CD4-positive, alpha-beta T cell (primary cell): ENCODE measurements around the gene PHF11. TPM values are rescaled to one million over a fixed set of nuclear protein-coding genes. Genes with fewer than 3 reads are reported as not detected.
A peak's percentile ranks its signal among the peaks of the same experiment; 100 is the strongest.

Experiments used
- ATAC-seq: fragments of 200-7000 bp; cut with Tn5 transposase; one replicate; pipeline ENCODE4 v1.10.0; 2022; ENCODE audit warnings: mild to moderate bottlenecking; ENCODE audit not compliant: poor library complexity
- CTCF ChIA-PET: fragments of 350-600 bp; sonication (Branson Sonifier 250); formaldehyde crosslinking; loops from one replicate; lab custom pipeline; 2021; ENCODE audit warnings: antibody characterized with exemption, inconsistent platforms; lab: Charles Lee
- POLR2A ChIA-PET: fragments of 350-600 bp; sonication (Branson Sonifier 250); formaldehyde crosslinking; loops from one replicate; lab custom pipeline; 2021; ENCODE audit warnings: antibody characterized with exemption, inconsistent platforms; lab: Charles Lee
- DNase-seq, 14 experiments: peaks; one replicate each; pipeline ENCODE4 v3.0.0-alpha.2; 2013 to 2020; ENCODE audit warnings: mixed read lengths in 2 of 14
- H3K27ac ChIP-seq, 2 donors: one replicate each; pipeline versions ENCODE4 v1.5.1 to v1.7.0; 2013; ENCODE audit warnings: low read length in 2 of 2, low read depth in 1 of 2, mild to moderate bottlenecking in 1 of 2
- H3K27me3 ChIP-seq, 2 experiments: 1 replicate in 1 of 2; 2 replicates in 1 of 2; pipeline versions ENCODE4 v1.6.1 to v1.7.0; 2013; ENCODE audit warnings: low read length in 2 of 2, control low read depth in 1 of 2, mild to moderate bottlenecking in 1 of 2, moderate library complexity in 1 of 2; ENCODE audit not compliant: insufficient read depth in 2 of 2, control insufficient read depth in 1 of 2
- H3K36me3 ChIP-seq: one replicate; pipeline ENCODE4 v1.6.1; 2013; ENCODE audit warnings: low read length, control low read depth; ENCODE audit not compliant: insufficient read depth
- H3K4me1 ChIP-seq: one replicate; pipeline ENCODE4 v1.6.1; 2013; ENCODE audit warnings: low read length, control low read depth; ENCODE audit not compliant: insufficient read depth
- H3K4me3 ChIP-seq: one replicate; pipeline ENCODE4 v1.5.1; 2013; ENCODE audit warnings: mild to moderate bottlenecking, low read length, moderate library complexity
- H3K9me3 ChIP-seq, 2 experiments: 1 replicate in 1 of 2; 2 replicates in 1 of 2; pipeline versions ENCODE4 v1.6.1 to v1.7.0; 2013; ENCODE audit warnings: low read length in 2 of 2, mild to moderate bottlenecking in 2 of 2, control low read depth in 1 of 2, moderate library complexity in 1 of 2; ENCODE audit not compliant: control insufficient read depth in 1 of 2, insufficient read depth in 1 of 2
- H3K27ac Mint-ChIP-seq: one replicate; pipeline ENCODE4 v1.8.0; 2020; ENCODE audit warnings: mixed read lengths
- H3K27me3 Mint-ChIP-seq: one replicate; pipeline ENCODE4 v1.8.0; 2021; ENCODE audit warnings: mixed read lengths
- H3K36me3 Mint-ChIP-seq: one replicate; pipeline ENCODE4 v1.8.0; 2021; ENCODE audit warnings: low read depth, mixed read lengths
- H3K4me1 Mint-ChIP-seq: one replicate; pipeline ENCODE4 v1.8.0; 2021; ENCODE audit warnings: low read depth, mixed read lengths
- H3K4me3 Mint-ChIP-seq: one replicate; pipeline ENCODE4 v1.8.0; 2020; ENCODE audit warnings: mild to moderate bottlenecking, mixed read lengths
- H3K9me3 Mint-ChIP-seq: one replicate; pipeline ENCODE4 v1.8.0; 2020; ENCODE audit warnings: mixed read lengths
- intact Hi-C, 2 experiments: fragments of 100-400 bp; cut with DNase I in 1 of 2; cut with micrococcal nuclease in 1 of 2; formaldehyde crosslinking; loops; one replicate each; pipeline versions ENCODE4 v1.15.1 to v1.9.0; 2023 to 2025; cut with DNase I, micrococcal nuclease
- total RNA-seq, 174 experiments: library from RNA in 2 of 174; stranded (reverse) in 2 of 174; gene quantifications; one replicate each; pipeline ENCODE4 v1.2.3 and lab custom pipeline; 2021 to 2026
- TF ChIP-seq, protein P1 (sequence below): fragments of 200-600 bp; IDR thresholded peaks from one replicate; pipeline ENCODE4 v1.8.0; 2022; ENCODE audit warnings: antibody characterized with exemption, mild to moderate bottlenecking

PHF11 gene
- total RNA-seq, 2 experiments from 2014 or later, result 105 TPM

DNA sequence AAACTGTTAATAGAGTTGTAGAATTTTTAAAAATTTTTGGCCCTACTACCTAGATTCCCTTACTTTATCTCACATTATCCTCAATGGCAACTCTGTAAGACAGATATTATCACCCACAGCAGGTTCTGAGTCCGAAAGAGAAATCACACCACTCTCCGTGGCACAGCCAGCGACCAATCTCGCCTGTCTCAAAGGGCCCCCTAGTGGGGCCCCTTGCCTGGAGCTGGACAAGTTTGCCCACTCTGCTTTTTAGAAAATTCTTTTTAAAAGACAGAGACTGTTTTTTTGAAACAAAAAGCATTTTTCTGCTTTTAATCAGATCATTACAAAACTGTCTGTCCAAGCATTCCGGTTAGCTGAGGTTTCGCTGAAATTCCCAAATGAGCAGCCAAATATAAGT is 21.7 kb downstream of the PHF11 start:
- DNase-seq, result peak in 4 of 14 experiments; percentile 16 to 36 (median 27)
- peaks cover 8% of the 10 kb centered on the region for H3K4me1 Mint-ChIP-seq
- ATAC-seq, result no peak
- no peak overlapping the region for H3K4me3 Mint-ChIP-seq
- peaks cover 91% of the 10 kb centered on the region for H3K36me3 Mint-ChIP-seq
- Histone ChIP-seq H3K27me3 (no peaks in the 10 kb centered on the region), H3K9me3 (no peaks in the 10 kb centered on the region), H3K4me3 (no peak overlapping the region), H3K36me3 (peaks cover 78% of the 10 kb centered on the region), H3K4me1 (no peaks in the 10 kb centered on the region), H3K27ac (no peak overlapping the region)
- ChIA-PET POLR2A (no interaction called here), CTCF (no interaction called here)
- H3K9me3 Mint-ChIP-seq, result no peaks in the 10 kb centered on the region
- TF ChIP-seq, protein P1, sequence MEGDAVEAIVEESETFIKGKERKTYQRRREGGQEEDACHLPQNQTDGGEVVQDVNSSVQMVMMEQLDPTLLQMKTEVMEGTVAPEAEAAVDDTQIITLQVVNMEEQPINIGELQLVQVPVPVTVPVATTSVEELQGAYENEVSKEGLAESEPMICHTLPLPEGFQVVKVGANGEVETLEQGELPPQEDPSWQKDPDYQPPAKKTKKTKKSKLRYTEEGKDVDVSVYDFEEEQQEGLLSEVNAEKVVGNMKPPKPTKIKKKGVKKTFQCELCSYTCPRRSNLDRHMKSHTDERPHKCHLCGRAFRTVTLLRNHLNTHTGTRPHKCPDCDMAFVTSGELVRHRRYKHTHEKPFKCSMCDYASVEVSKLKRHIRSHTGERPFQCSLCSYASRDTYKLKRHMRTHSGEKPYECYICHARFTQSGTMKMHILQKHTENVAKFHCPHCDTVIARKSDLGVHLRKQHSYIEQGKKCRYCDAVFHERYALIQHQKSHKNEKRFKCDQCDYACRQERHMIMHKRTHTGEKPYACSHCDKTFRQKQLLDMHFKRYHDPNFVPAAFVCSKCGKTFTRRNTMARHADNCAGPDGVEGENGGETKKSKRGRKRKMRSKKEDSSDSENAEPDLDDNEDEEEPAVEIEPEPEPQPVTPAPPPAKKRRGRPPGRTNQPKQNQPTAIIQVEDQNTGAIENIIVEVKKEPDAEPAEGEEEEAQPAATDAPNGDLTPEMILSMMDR, result peak; percentile 23
- intact Hi-C loops, result no loop called here
- H3K27me3 Mint-ChIP-seq, result no peaks in the 10 kb centered on the region
- H3K27ac Mint-ChIP-seq, result peak overlapping the region; percentile 50

DNA sequence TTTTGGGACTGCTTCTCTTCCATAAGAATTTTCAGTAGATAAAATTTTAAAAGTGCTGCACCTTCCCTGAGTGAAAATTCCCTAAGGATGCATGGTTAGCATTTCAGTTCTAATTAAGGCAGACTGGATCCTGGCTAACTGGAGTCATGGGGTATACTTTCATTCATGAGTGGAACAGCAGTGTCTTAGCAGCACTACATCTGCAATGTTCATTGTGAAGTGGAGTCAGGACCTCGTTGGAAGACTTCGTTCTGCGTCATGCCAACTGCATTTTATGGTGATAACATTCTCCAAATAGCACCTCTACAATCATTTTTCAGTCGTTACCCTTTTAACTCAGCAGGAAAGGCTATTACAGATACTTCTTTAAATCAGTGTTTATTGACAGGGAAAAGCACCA is 25.5 kb downstream of the PHF11 start:
- no peak overlapping the region for H3K4me3 ChIP-seq
- no peak overlapping the region for H3K4me3 Mint-ChIP-seq
- DNase-seq (no peak), ATAC-seq (no peak)
- TF ChIP-seq, protein P1, result no peak
- peaks cover 58% of the 10 kb centered on the region for H3K36me3 ChIP-seq
- no peaks in the 10 kb centered on the region for H3K9me3 Mint-ChIP-seq
- H3K36me3 Mint-ChIP-seq, result peaks cover 84% of the 10 kb centered on the region
- no peaks in the 10 kb centered on the region for H3K4me1 ChIP-seq
- POLR2A ChIA-PET, result no interaction called here
- CTCF ChIA-PET, result no interaction called here
- intact Hi-C loops, result no loop called here
- H3K9me3 ChIP-seq, result no peaks in the 10 kb centered on the region
- H3K4me1 Mint-ChIP-seq, result peaks cover 10% of the 10 kb centered on the region
- no peaks in the 10 kb centered on the region for H3K27me3 Mint-ChIP-seq
- no peaks in the 10 kb centered on the region for H3K27me3 ChIP-seq
- H3K27ac ChIP-seq, result no peak overlapping the region
- H3K27ac Mint-ChIP-seq, result no peak overlapping the region

DNA sequence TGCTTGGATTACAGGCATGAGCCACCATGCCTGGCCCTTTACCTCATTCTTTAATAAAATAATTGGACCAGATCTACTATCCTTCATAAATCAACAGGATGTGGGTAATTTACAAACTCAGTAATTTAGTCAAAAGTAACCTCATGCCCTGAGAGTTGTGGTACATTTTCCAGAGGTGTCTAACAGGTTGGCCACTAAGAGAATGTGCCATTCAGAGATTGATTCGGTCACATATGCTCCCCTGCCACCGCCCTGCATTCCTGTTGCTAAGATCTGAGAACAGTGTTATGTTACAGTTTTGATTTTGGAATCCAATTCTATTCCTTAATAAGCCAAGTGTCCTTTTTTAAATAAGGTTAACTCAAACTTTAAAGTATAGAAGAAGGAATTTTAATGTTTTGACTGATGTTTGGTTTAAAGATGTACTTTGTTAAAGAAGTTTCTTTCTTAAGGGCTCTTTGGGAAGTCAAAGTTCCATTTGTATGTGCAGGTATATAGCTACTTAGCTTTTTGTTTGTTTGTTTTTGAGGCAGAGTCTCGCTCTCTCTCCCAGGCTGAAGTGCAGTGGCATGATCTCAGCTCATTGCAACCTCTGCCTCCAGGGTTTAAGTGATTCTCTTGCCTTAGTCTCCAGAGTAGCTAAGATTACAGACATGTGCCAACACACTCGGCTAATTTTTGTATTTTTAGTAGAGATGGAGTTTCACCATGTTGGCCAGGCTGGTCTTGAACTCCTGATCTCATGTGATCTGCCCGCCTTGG is 29.2 kb downstream of the PHF11 start:
- H3K27ac Mint-ChIP-seq, result peak overlapping the region; percentile 18
- Histone ChIP-seq H3K27ac (no peak overlapping the region), H3K9me3 (no peaks in the 10 kb centered on the region), H3K4me1 (no peaks in the 10 kb centered on the region), H3K27me3 (no peaks in the 10 kb centered on the region), H3K36me3 (peaks cover 51% of the 10 kb centered on the region), H3K4me3 (no peak overlapping the region)
- DNase-seq, result no peak
- TF ChIP-seq, protein P1, result no peak
- intact Hi-C loops, result no loop called here
- POLR2A ChIA-PET, result interaction anchor here (0.5 kb wide), 1 partner anchor 194 kb away, joined by 3 read pairs; no protein-coding TSS in a partner anchor
- H3K9me3 Mint-ChIP-seq, result no peaks in the 10 kb centered on the region
- H3K4me3 Mint-ChIP-seq, result no peak overlapping the region
- H3K4me1 Mint-ChIP-seq, result peaks cover 5% of the 10 kb centered on the region
- H3K27me3 Mint-ChIP-seq, result no peaks in the 10 kb centered on the region
- CTCF ChIA-PET, result no interaction called here
- H3K36me3 Mint-ChIP-seq, result peaks cover 90% of the 10 kb centered on the region
- no peak for ATAC-seq
